Measurements from ENCODE around the gene ADGRD1.
"Not testable (repeated sequence)": the region's sequence is repeated elsewhere in the genome, so short reads cannot be mapped to it uniquely, and the experiment has no call there.

ADGRD1 gene

GRCh38 chr12:131115766-131116467 lies 162.2 kb downstream of the ADGRD1 start:
- no peak for TF ChIP-seq CTCF (IDR thresholded peaks at IDR 0.05; ENCODE audit: low read depth, low read length)
- H3K4me3 ChIP-seq (ENCODE audit: low read depth, low read length): no peak overlapping the region

- no peak for TF ChIP-seq CTCF (IDR thresholded peaks at IDR 0.05; ENCODE audit: low read depth, low read length)
- no peak overlapping the region for H3K4me3 ChIP-seq (ENCODE audit: low read depth, low read length)
Observed at GRCh38 chr12:131116468-131117117, 162.9 kb downstream of the ADGRD1 start.

GRCh38 chr12:131117438-131118245 lies 163.9 kb downstream of the ADGRD1 start:
- H3K4me3 ChIP-seq (ENCODE audit: low read depth, low read length): no peak overlapping the region
- TF ChIP-seq CTCF (IDR thresholded peaks at IDR 0.05; ENCODE audit: low read depth, low read length): no peak

GRCh38 chr12:131118371-131118770 lies 164.7 kb downstream of the ADGRD1 start:
- H3K4me3 ChIP-seq (ENCODE audit: low read depth, low read length): no peak overlapping the region
- TF ChIP-seq CTCF (IDR thresholded peaks at IDR 0.05; ENCODE audit: low read depth, low read length): no peak

GRCh38 chr12:131119345-131119744 lies 165.6 kb downstream of the ADGRD1 start:
- H3K4me3 ChIP-seq (ENCODE audit: low read depth, low read length): not testable (repeated sequence)

GRCh38 chr12:131119936-131120335 lies 166.2 kb downstream of the ADGRD1 start:
- TF ChIP-seq CTCF (IDR thresholded peaks at IDR 0.05; ENCODE audit: low read depth, low read length): no peak
- H3K4me3 ChIP-seq (ENCODE audit: low read depth, low read length): no peak overlapping the region

GRCh38 chr12:131120831-131121271 lies 167.1 kb downstream of the ADGRD1 start:
- no peak overlapping the region for H3K4me3 ChIP-seq (ENCODE audit: low read depth, low read length)
- no peak for TF ChIP-seq CTCF (IDR thresholded peaks at IDR 0.05; ENCODE audit: low read depth, low read length)

All from WI38 (cell line).